Neural progenitor cell (in vitro differentiated cells): ENCODE results near the gene MIEF1.

Source experiments
- EZH2 ChIP-seq: fragments of 200-600 bp; sonication (generic); IDR thresholded peaks from 2 replicates; pipeline ENCODE4 v1.6.1; 2017; ENCODE audit warnings: antibody characterized with exemption, mild to moderate bottlenecking, moderate library complexity
- EZH2phosphoT487 ChIP-seq: fragments of 200-600 bp; sonication (generic); IDR thresholded peaks from 2 replicates; pipeline ENCODE4 v1.6.1; 2017; ENCODE audit warnings: antibody characterized with exemption
- TF ChIP-seq, protein P1 (sequence below): fragments of 200-600 bp; sonication (generic); IDR thresholded peaks from 2 replicates; pipeline ENCODE4 v1.5.1; 2017; ENCODE audit warnings: antibody characterized with exemption, mild to moderate bottlenecking

DNA sequence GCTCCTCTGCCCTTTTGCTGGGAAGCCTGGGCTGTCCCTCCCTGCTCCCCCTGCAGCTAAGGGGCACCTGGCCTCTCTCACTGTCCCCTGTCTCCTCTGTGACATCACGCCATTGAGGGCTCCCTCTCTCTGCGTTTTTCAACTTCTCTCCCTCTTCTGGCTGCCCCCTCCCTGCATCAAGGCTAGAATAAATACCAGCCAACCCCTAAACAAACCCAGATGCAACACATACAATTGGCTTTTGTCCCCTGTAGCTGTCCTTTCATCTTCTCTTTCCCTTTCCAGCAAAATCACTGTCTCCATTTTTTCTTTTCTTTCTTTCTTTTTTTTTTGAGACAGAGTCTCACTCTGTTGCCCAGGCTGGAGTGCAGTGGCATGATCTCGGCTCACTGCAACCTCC, 3.3 kb upstream of the MIEF1 start:
- TF ChIP-seq EZH2 = no peak
- TF ChIP-seq, protein P1, sequence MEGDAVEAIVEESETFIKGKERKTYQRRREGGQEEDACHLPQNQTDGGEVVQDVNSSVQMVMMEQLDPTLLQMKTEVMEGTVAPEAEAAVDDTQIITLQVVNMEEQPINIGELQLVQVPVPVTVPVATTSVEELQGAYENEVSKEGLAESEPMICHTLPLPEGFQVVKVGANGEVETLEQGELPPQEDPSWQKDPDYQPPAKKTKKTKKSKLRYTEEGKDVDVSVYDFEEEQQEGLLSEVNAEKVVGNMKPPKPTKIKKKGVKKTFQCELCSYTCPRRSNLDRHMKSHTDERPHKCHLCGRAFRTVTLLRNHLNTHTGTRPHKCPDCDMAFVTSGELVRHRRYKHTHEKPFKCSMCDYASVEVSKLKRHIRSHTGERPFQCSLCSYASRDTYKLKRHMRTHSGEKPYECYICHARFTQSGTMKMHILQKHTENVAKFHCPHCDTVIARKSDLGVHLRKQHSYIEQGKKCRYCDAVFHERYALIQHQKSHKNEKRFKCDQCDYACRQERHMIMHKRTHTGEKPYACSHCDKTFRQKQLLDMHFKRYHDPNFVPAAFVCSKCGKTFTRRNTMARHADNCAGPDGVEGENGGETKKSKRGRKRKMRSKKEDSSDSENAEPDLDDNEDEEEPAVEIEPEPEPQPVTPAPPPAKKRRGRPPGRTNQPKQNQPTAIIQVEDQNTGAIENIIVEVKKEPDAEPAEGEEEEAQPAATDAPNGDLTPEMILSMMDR = no peak
- TF ChIP-seq EZH2phosphoT487 = no peak
